Caco-2 (cell line): ENCODE measurements around the gene NLK. TPM values are rescaled to one million over a fixed set of nuclear protein-coding genes. Genes with fewer than 3 reads are reported as not detected.
A peak's percentile ranks its signal among the peaks of the same experiment; 100 is the strongest.

ENCODE experiments used
- BruUV-seq: library from RNA; stranded (reverse); fragments of 400-500 nt; replicated peaks from 2 replicates; lab custom pipeline; 2021; lab: Mats Ljungman, UMichigan
- CTCF ChIA-PET: fragments of 300-600 bp; sonication (Branson Sonifier 250); formaldehyde crosslinking; loops from one replicate; lab custom pipeline; 2022; ENCODE audit warnings: antibody characterized with exemption; lab: Charles Lee
- POLR2A ChIA-PET: fragments of 300-600 bp; sonication (Branson Sonifier 250); formaldehyde crosslinking; loops from one replicate; lab custom pipeline; 2022; ENCODE audit warnings: antibody characterized with exemption; lab: Charles Lee
- DNase-seq, 2 experiments: peaks; one replicate each; pipeline versions ENCODE4 v3.0.0 to v3.0.0-alpha.2; 2020 to 2022
- H3K27me3 ChIP-seq: replicated peaks from 2 replicates; pipeline ENCODE4 v1.6.0; 2011; ENCODE audit warnings: low read length; ENCODE audit not compliant: control insufficient read depth, insufficient read depth
- H3K36me3 ChIP-seq: 2 replicates; pipeline ENCODE4 v1.5.1; 2011; ENCODE audit warnings: low read length; ENCODE audit not compliant: control insufficient read depth, insufficient read depth
- H3K4me1 ChIP-seq: fragments of 250-450 bp; sonication (Bioruptor Pico); 2 replicates; pipeline ENCODE4 v1.5.1; 2020; ENCODE audit warnings: mild to moderate bottlenecking
- H3K4me3 ChIP-seq: 2 replicates; pipeline ENCODE4 v1.5.1; 2011; ENCODE audit warnings: low read depth, mild to moderate bottlenecking, control low read depth, low read length
- H3K9me3 ChIP-seq: fragments of 250-450 bp; sonication (Bioruptor Pico); 2 replicates; pipeline ENCODE4 v1.5.1; 2020; ENCODE audit warnings: mild to moderate bottlenecking, moderate library complexity
- H3K27ac Mint-ChIP-seq: one replicate; pipeline ENCODE4 v1.8.0; 2022; ENCODE audit warnings: mixed read lengths; ENCODE audit not compliant: unreplicated experiment
- H3K27me3 Mint-ChIP-seq: one replicate; pipeline ENCODE4 v1.8.0; 2022; ENCODE audit warnings: mixed read lengths; ENCODE audit not compliant: insufficient read depth, unreplicated experiment
- H3K36me3 Mint-ChIP-seq: one replicate; pipeline ENCODE4 v1.8.0; 2022; ENCODE audit warnings: mild to moderate bottlenecking, mixed read lengths; ENCODE audit not compliant: insufficient read depth, unreplicated experiment
- H3K4me1 Mint-ChIP-seq: one replicate; pipeline ENCODE4 v1.8.0; 2022; ENCODE audit warnings: low read depth, mixed read lengths; ENCODE audit not compliant: unreplicated experiment
- H3K4me3 Mint-ChIP-seq: one replicate; pipeline ENCODE4 v1.8.0; 2022; ENCODE audit warnings: mild to moderate bottlenecking, moderate library complexity, mixed read lengths; ENCODE audit not compliant: unreplicated experiment
- H3K9me3 Mint-ChIP-seq: one replicate; pipeline ENCODE4 v1.8.0; 2022; ENCODE audit warnings: mixed read lengths; ENCODE audit not compliant: unreplicated experiment
- intact Hi-C: fragments of 100-400 bp; cut with micrococcal nuclease; formaldehyde crosslinking; loops from one replicate; pipeline ENCODE4 v1.10.0; 2022; ENCODE audit not compliant: unreplicated experiment
- total RNA-seq: library from RNA; stranded (reverse); gene quantifications from 2 replicates; pipeline ENCODE4 v1.2.3, GENCODE V29; 2022
- TF ChIP-seq, protein P1 (sequence below), 2 experiments: fragments of 200-600 bp in 1 of 2; IDR thresholded peaks; 1 replicate in 1 of 2; 2 replicates in 1 of 2; pipeline versions ENCODE4 v1.5.1 to v1.8.0; 2011 to 2022; ENCODE audit warnings: antibody characterized with exemption in 1 of 2, control low read depth in 1 of 2, inconsistent platforms in 1 of 2, low read depth in 1 of 2, low read length in 1 of 2, mild to moderate bottlenecking in 1 of 2, moderate library complexity in 1 of 2; ENCODE audit not compliant: insufficient read depth in 1 of 2, severe bottlenecking in 1 of 2, unreplicated experiment in 1 of 2

The NLK gene
- total RNA-seq, 1 experiment from 2014 or later, result 87.3 TPM

DNA sequence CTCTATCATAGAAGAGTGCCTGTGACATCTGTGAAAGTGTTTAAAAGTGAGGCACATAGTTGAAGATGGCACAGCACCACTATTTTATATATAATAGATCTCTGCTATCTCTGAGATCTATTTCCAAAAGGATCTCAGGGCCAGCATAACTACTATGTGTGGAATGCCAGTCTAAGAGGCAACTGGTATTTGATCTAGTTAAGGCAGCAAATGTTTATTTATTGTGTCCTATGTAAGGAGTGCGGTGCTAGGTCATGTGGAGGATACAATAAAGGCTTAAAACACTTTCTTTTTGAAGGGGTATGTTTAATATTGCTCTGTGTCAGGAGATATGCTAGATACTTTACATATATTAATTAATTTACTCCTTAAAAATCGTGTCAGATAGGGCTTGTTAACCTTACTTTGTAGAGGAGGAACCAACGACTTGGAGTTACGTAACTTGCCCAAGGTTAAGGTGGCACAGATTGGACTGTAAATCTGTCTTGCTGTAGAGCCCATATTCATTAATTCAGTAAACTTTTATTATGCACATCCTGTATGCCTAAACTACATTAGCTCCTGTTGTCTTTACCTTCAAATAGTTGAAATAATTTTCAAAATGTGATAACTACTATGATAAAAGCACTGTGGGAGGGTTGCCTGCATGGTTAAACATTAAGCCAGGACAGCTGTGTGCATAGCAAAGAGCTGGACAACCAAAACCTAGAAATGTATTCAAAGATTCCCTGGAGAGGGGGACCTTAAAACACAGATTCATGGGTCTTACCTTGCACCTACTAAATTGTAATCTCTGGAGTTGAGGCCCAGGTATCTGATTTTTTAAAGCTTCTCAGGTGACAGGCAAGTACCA, 83.3 kb downstream of the NLK start:
- BruUV-seq, result no TSS peak
- ChIA-PET POLR2A (interaction anchor here (0.5 kb wide), 1 partner anchor 11 kb away, joined by 3 read pairs; no protein-coding TSS in a partner anchor), CTCF (no interaction called here)
- Histone ChIP-seq H3K9me3 (no peaks in the 10 kb centered on the region), H3K4me3 (no peak overlapping the region), H3K4me1 (peaks cover 30% of the 10 kb centered on the region), H3K36me3 (no peaks in the 10 kb centered on the region), H3K27me3 (no peaks in the 10 kb centered on the region)
- Mint-ChIP-seq H3K9me3 (no peaks in the 10 kb centered on the region), H3K27me3 (no peaks in the 10 kb centered on the region), H3K4me1 (peaks cover 43% of the 10 kb centered on the region), H3K27ac (no peak overlapping the region), H3K4me3 (peak overlapping the region; percentile 46), H3K36me3 (peaks cover 19% of the 10 kb centered on the region)
- intact Hi-C loops, result loop anchor here (1.0 kb wide), 2 partner anchors 8 to 84 kb away; no protein-coding TSS in a partner anchor
- TF ChIP-seq, protein P1, sequence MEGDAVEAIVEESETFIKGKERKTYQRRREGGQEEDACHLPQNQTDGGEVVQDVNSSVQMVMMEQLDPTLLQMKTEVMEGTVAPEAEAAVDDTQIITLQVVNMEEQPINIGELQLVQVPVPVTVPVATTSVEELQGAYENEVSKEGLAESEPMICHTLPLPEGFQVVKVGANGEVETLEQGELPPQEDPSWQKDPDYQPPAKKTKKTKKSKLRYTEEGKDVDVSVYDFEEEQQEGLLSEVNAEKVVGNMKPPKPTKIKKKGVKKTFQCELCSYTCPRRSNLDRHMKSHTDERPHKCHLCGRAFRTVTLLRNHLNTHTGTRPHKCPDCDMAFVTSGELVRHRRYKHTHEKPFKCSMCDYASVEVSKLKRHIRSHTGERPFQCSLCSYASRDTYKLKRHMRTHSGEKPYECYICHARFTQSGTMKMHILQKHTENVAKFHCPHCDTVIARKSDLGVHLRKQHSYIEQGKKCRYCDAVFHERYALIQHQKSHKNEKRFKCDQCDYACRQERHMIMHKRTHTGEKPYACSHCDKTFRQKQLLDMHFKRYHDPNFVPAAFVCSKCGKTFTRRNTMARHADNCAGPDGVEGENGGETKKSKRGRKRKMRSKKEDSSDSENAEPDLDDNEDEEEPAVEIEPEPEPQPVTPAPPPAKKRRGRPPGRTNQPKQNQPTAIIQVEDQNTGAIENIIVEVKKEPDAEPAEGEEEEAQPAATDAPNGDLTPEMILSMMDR (IDR thresholded peaks at IDR 0.05; ENCODE audit: insufficient read depth in 1 of 2, low read depth in 1 of 2, low read length in 1 of 2, severe bottlenecking in 1 of 2, unreplicated experiment in 1 of 2), result no peak
- DNase-seq, result peak in 1 of 2 experiments; percentile 55

DNA sequence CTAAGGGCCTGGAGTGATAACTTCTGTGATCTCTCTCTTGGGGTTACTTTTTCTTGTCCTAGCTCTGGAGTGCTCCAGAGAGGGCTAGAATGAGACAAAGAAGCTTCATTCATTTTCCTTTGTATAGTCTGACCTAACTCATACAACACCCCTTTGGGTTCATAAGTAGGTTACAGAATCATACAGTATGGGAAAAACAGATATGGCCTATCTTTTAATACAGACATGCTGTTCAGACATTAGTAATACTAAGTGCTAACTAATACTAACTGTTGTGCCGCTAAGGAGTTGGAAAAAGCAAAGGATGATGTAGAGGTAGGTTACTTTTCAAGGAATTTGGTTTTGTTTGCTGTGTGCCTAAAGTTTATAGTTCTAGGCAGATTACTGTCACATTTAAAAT, 84.7 kb downstream of the NLK start:
- Mint-ChIP-seq H3K27ac (no peak overlapping the region), H3K27me3 (no peaks in the 10 kb centered on the region), H3K4me3 (no peak overlapping the region), H3K9me3 (no peaks in the 10 kb centered on the region), H3K36me3 (peaks cover 19% of the 10 kb centered on the region), H3K4me1 (peaks cover 38% of the 10 kb centered on the region)
- no peaks in the 10 kb centered on the region for H3K27me3 ChIP-seq
- no peaks in the 10 kb centered on the region for H3K36me3 ChIP-seq
- H3K4me3 ChIP-seq, result no peak overlapping the region
- intact Hi-C loops, result no loop called here
- ChIA-PET CTCF (interaction anchor here (0.5 kb wide), 1 partner anchor 86 kb away, joined by 4 read pairs; no protein-coding TSS in a partner anchor), POLR2A (no interaction called here)
- TF ChIP-seq, protein P1 (IDR thresholded peaks at IDR 0.05; ENCODE audit: insufficient read depth in 1 of 2, low read depth in 1 of 2, low read length in 1 of 2, severe bottlenecking in 1 of 2, unreplicated experiment in 1 of 2), result no peak
- no TSS peak for BruUV-seq
- H3K9me3 ChIP-seq, result no peaks in the 10 kb centered on the region
- peaks cover 30% of the 10 kb centered on the region for H3K4me1 ChIP-seq
- DNase-seq, result no peak

DNA sequence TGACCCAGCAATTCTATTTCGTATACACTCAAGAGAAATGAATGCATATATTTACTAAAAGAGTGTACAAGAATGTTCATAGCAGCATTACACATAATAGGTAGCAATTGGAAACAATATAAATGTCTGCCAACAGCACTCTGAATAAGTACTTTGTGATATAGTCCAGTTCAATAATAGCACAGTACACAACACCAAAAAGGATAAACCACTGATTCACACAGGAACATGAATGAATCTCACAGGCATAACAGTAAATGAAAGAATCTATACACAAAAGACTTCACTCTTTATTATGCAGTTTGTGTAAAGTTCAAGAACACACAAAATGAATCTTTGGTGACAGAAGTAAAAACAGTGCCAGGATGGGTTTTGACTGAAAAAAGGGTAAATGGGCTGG, 86.3 kb downstream of the NLK start:
- no peaks in the 10 kb centered on the region for H3K27me3 Mint-ChIP-seq
- peaks cover 30% of the 10 kb centered on the region for H3K4me1 ChIP-seq
- H3K4me3 Mint-ChIP-seq, result no peak overlapping the region
- ChIA-PET CTCF (no interaction called here), POLR2A (no interaction called here)
- H3K27ac Mint-ChIP-seq, result no peak overlapping the region
- H3K4me1 Mint-ChIP-seq, result peaks cover 38% of the 10 kb centered on the region
- H3K4me3 ChIP-seq, result no peak overlapping the region
- no peaks in the 10 kb centered on the region for H3K9me3 ChIP-seq
- intact Hi-C loops, result no loop called here
- no peak for DNase-seq
- BruUV-seq, result no TSS peak
- H3K9me3 Mint-ChIP-seq, result no peaks in the 10 kb centered on the region
- peaks cover 17% of the 10 kb centered on the region for H3K36me3 Mint-ChIP-seq
- H3K36me3 ChIP-seq, result no peaks in the 10 kb centered on the region
- H3K27me3 ChIP-seq, result no peaks in the 10 kb centered on the region
- TF ChIP-seq, protein P1 (IDR thresholded peaks at IDR 0.05; ENCODE audit: insufficient read depth in 1 of 2, low read depth in 1 of 2, low read length in 1 of 2, severe bottlenecking in 1 of 2, unreplicated experiment in 1 of 2), result no peak
